HG03571 (cell line): ENCODE data around the gene PTPRCAP.
"Not testable (repeated sequence)": the region's sequence is repeated elsewhere in the genome, so short reads cannot be mapped to it uniquely, and the experiment has no call there.

Experiments used
- ATAC-seq: cut with Tn5 transposase; IDR thresholded peaks from one replicate; pipeline ENCODE4 v1.9.1; 2021; ENCODE audit not compliant: unreplicated experiment

Gene PTPRCAP

GRCh38 chr11:67465530-67465929 is 28.0 kb upstream of the PTPRCAP start:
- ATAC-seq = not testable (repeated sequence)

GRCh38 chr11:67465189-67465510 is 27.7 kb upstream of the PTPRCAP start:
- ATAC-seq = no peak

- peak; percentile 47 for ATAC-seq
Measured at GRCh38 chr11:67464411-67465188, 27.1 kb upstream of the PTPRCAP start.

GRCh38 chr11:67463680-67464410 is 26.4 kb upstream of the PTPRCAP start:
- ATAC-seq = no peak

GRCh38 chr11:67463186-67463585 is 25.7 kb upstream of the PTPRCAP start:
- ATAC-seq = no peak

- ATAC-seq = no peak
Measured at GRCh38 chr11:67458266-67458665, 20.8 kb upstream of the PTPRCAP start.

GRCh38 chr11:67457453-67457852 is 20.0 kb upstream of the PTPRCAP start:
- no peak for ATAC-seq

- no peak for ATAC-seq
Measured at GRCh38 chr11:67456068-67456705, 18.7 kb upstream of the PTPRCAP start.

GRCh38 chr11:67455054-67455453 is 17.6 kb upstream of the PTPRCAP start, which contains the start of gene CABP4:
Gene CABP4, plus strand, starts transcription at chr11:67455354. Its CDS starts 70 bp downstream, at chr11:67455424.
- ATAC-seq = no peak

GRCh38 chr11:67453816-67454732 is 16.6 kb upstream of the PTPRCAP start:
- no peak for ATAC-seq

- no peak for ATAC-seq
Measured at GRCh38 chr11:67452141-67452952, 14.9 kb upstream of the PTPRCAP start, which contains the start of gene GPR152. Gene GPR152, minus strand, starts transcription at chr11:67452729. Its CDS starts 5 bp downstream, at chr11:67452724.

- no peak for ATAC-seq
Measured at GRCh38 chr11:67451658-67451976, 14.1 kb upstream of the PTPRCAP start.

GRCh38 chr11:67450796-67451657 is 13.5 kb upstream of the PTPRCAP start:
- no peak for ATAC-seq

- no peak for ATAC-seq
Measured at GRCh38 chr11:67449116-67449844, 11.8 kb upstream of the PTPRCAP start.

GRCh38 chr11:67448220-67448609 is 10.7 kb upstream of the PTPRCAP start:
- ATAC-seq = no peak

- no peak for ATAC-seq
Measured at GRCh38 chr11:67445515-67445914, 8.0 kb upstream of the PTPRCAP start.

GRCh38 chr11:67442504-67443404 is 5.3 kb upstream of the PTPRCAP start:
- ATAC-seq = no peak
